GM19438 (cell line): Measurements from ENCODE around the gene MPRIP.

Source experiments
- ATAC-seq: cut with Tn5 transposase; IDR thresholded peaks from one replicate; pipeline ENCODE4 v1.9.1; 2021; ENCODE audit warnings: low read depth; ENCODE audit not compliant: unreplicated experiment

MPRIP gene

DNA sequence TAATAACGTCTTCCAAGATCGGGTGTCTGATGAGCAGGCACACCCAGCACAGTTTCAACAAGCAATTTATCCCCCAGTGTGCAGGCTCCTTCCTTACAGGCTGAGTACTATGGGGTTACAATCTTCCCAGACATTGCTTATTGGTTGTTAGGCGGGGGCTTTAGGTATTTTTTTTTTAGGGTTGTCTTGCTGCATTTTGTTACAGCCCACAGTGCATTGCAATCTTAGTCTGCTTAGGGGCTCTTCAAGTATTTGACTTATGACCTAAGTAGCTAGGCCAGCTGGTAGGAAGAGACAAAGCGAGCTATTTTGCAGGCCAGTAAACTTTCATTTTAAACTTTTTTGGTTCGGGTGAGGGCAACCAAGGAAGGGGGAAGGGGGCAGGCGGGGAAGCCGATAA lies 158.1 kb downstream of the MPRIP start:
- ATAC-seq: no peak

- ATAC-seq: no peak
Observed at GRCh38 chr17:17200831-17201230, 158.6 kb downstream of the MPRIP start.

GRCh38 chr17:17201271-17201670 lies 159.0 kb downstream of the MPRIP start:
- no peak for ATAC-seq

DNA sequence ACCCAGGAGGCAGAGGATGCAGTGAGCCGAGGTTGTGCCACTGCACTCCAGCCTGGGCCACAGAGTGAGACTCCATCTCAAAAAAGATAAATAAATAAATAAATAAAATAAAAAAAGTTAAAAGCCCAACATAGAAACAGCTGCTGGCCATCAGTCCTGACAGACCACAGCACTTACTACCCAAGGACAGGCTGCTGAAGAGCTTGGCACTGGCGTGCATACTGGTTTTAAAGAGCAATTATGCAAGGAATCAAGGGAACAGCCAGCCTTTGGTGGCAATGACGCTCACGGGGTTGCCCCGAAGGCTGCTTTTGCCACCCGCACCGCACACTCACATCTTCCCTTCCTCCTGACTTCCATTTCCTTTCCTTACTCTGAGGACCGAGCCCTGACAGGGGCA lies 159.7 kb downstream of the MPRIP start:
- ATAC-seq: no peak

DNA sequence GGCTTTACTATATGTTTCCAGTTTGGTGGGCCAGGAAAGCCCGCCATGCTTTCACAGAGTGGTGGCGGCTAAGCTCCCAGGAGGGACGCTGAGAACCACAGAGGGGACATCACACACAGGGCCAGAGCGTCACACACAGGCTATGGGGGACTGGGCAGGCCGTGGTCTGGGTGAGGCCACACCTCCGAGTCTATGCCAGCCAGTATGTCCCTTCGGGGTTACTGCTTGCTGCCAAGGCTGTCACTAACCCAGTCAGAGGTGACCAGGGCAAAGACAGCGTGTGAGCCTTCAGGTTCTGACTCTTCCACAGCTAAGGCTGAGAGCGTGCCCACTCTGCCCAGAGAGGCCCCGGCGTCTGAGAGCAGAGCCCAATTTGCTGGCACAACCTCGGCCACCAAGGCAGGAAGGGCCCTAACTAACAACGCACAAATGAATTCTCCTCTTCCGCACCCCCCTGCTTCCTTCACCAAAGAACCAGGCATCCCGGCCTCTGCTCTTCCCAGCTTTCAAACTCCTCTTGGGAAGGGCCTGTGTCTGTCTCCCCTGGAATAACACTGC lies 161.0 kb downstream of the MPRIP start:
- ATAC-seq: no peak

GRCh38 chr17:17204041-17204591 lies 161.9 kb downstream of the MPRIP start:
- ATAC-seq: no peak

- ATAC-seq: no peak
Observed at GRCh38 chr17:17204635-17205231, 162.5 kb downstream of the MPRIP start.

DNA sequence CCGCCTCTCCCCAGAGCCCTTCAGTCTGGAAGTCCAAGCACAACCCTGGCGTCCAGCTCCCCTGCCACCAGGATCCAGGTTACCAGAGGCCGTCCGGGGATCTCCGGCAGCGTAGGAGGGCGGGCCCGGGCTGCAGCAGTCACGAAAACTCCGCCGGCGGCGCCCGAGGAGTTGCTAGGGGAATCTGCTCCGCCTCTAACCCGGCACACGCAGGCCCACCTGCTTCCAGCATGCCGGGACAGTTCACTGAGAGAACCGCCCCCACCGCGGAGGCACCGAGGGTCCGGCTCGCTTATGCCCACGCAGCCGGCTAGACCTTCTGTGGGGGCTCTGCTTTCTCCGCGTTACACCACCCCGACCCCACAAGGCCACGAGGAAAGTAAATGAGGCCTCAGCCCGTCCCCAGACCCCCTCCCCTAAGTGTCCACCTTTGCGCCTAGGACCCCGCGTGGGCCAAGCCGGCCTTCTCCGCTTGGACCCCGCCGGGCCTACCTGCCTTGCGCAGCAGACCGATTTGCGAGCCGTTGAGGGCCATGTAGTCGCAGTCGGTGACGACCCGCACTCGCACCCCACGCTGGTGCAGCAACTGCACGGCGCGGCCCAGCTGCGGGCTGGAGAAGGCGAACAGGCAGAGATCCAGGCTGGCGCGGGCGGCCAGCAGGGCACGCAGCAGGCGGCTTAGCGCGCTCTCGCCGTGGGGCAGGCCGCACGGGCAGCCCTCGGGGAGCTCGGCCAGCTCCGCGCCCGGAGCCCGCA lies 163.3 kb downstream of the MPRIP start:
- peak; percentile 48 for ATAC-seq

- peak; percentile 58 for ATAC-seq
Observed at GRCh38 chr17:17206124-17206912, 164.1 kb downstream of the MPRIP start, which contains the start of gene PLD6. TSS of gene PLD6 (minus strand) at chr17:17206333. CDS start at chr17:17206286, 47 bp downstream.

DNA sequence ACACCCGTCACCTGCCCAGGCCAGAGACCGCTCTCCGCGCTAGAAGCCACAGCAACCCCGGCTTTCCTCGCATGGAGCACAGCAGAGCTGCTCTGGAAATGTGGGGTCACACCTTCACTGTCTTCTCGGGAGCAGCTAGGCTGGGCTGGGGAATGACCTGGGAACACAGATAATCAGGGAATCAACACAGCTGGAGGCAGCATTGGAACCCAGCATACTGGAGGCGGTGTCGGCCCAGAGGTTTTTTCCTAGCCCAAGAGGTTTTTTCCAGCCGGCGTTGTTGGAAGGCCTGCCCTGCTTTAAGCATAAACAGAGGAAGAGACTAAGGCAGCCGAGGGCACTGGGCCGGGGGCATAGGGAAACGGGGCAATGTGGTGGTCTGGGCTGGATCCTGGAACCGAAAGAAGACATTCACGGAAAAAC lies 164.7 kb downstream of the MPRIP start:
- ATAC-seq: no peak

- no peak for ATAC-seq
Observed at GRCh38 chr17:17207998-17208397, 165.7 kb downstream of the MPRIP start.

- no peak for ATAC-seq
Observed at GRCh38 chr17:17213775-17214174, 171.5 kb downstream of the MPRIP start.

- no peak for ATAC-seq
Observed at GRCh38 chr17:17214646-17215436, 172.6 kb downstream of the MPRIP start.

GRCh38 chr17:17215575-17215974 lies 173.3 kb downstream of the MPRIP start:
- ATAC-seq: no peak

DNA sequence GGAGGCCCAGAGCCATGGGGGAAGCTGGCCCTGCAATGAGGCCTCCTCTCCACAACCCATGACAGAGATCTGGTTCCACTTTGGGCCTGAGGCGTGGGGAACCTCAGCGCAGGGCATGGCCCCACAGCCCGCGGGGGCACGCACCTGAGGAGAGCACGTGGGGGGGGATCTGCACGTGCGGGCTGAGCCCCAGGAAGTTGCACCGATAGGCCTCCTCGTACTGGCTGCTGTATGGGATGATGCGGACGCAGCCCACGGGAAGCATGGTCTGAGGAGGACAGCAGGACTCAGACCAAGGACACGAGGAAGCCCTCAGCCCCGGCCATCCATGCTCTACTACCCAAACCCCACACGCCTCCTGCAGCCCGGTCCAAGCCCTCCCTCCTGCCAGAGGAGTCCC lies 174.0 kb downstream of the MPRIP start:
- no peak for ATAC-seq

- no peak for ATAC-seq
Observed at GRCh38 chr17:17216776-17217175, 174.5 kb downstream of the MPRIP start.

GRCh38 chr17:17217995-17218394 lies 175.7 kb downstream of the MPRIP start:
- no peak for ATAC-seq

GRCh38 chr17:17220529-17220928 lies 178.3 kb downstream of the MPRIP start:
- no peak for ATAC-seq

DNA sequence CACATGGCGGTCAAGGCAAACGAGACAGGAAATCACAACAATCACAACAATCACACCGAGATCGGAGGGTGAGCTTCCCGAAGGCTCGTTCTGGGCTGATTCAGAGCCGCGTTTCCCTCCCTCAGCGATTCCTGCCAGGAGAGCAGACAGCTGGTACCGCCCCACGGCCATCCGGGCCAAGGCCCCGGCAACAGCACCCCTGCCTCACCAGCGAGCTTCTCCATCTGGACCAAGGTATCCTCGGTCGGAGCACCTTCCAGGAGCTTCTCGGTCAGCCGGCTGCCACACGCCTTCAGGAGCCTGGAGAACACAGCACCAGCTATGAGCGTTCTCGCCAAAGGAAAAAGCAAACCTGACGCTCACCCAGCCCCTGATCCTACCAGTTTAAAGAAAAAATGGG lies 179.1 kb downstream of the MPRIP start:
- no peak for ATAC-seq

GRCh38 chr17:17223736-17224135 lies 181.5 kb downstream of the MPRIP start:
- ATAC-seq: no peak
